Karpas-422 (cell line): ENCODE data around the gene F11R. TPM values are rescaled to one million over a fixed set of nuclear protein-coding genes. Genes with fewer than 3 reads are reported as not detected.

Source experiments
- DNase-seq: peaks from one replicate; pipeline ENCODE4 v3.0.0-alpha.2; 2015
- H2AFZ ChIP-seq: fragments of 200-600 bp; sonication (generic); 2 replicates; pipeline ENCODE4 v1.6.1; 2014; ENCODE audit warnings: antibody characterized with exemption, low read length, mixed read lengths
- H3K27ac ChIP-seq: fragments of 200-600 bp; sonication (generic); 2 replicates; pipeline ENCODE4 v1.5.1; 2014; ENCODE audit warnings: mild to moderate bottlenecking, low read length, moderate library complexity
- H3K27me3 ChIP-seq: fragments of 200-600 bp; sonication (generic); 2 replicates; pipeline ENCODE4 v1.6.1; 2014; ENCODE audit warnings: low read length, mixed read lengths
- H3K36me3 ChIP-seq: fragments of 200-600 bp; sonication (generic); 2 replicates; pipeline ENCODE4 v1.6.1; 2014; ENCODE audit warnings: low read length, mixed read lengths; ENCODE audit not compliant: insufficient read depth
- H3K4me1 ChIP-seq: fragments of 200-600 bp; sonication (generic); 2 replicates; pipeline ENCODE4 v1.6.1; 2014; ENCODE audit warnings: mild to moderate bottlenecking, low read length, mixed read lengths
- H3K4me2 ChIP-seq: fragments of 200-600 bp; sonication (generic); 2 replicates; pipeline ENCODE4 v1.6.1; 2014; ENCODE audit warnings: low read length, low read depth, mild to moderate bottlenecking; ENCODE audit not compliant: poor library complexity, severe bottlenecking
- H3K4me3 ChIP-seq: fragments of 200-600 bp; sonication (generic); 2 replicates; pipeline ENCODE4 v1.5.1; 2014; ENCODE audit warnings: mild to moderate bottlenecking, antibody characterized with exemption, low read length, mixed read lengths
- H3K79me2 ChIP-seq: fragments of 200-600 bp; sonication (generic); 2 replicates; pipeline ENCODE4 v1.6.1; 2014; ENCODE audit warnings: mild to moderate bottlenecking, low read length, mixed read lengths
- H3K9ac ChIP-seq: fragments of 200-600 bp; sonication (generic); 2 replicates; pipeline ENCODE4 v1.6.0; 2014; ENCODE audit warnings: low read length
- H3K9me2 ChIP-seq: fragments of 200-600 bp; sonication (generic), shearing (Covaris generic); replicated peaks from 2 replicates; pipeline ENCODE4 v1.6.0; 2014; ENCODE audit warnings: mild to moderate bottlenecking, low read length, moderate library complexity; ENCODE audit not compliant: insufficient read depth
- H3K9me3 ChIP-seq: fragments of 300-700, 200-600 bp; sonication (generic); 2 replicates; pipeline ENCODE4 v1.6.1; 2014; ENCODE audit warnings: low read length, mixed read lengths
- H4K20me1 ChIP-seq: fragments of 200-600 bp; sonication (generic); 2 replicates; pipeline ENCODE4 v1.6.1; 2014; ENCODE audit warnings: mild to moderate bottlenecking, antibody characterized with exemption, low read length, low read depth; ENCODE audit not compliant: insufficient read depth
- total RNA-seq: library from RNA; depleted of rRNA; stranded (reverse); fragments of >200 nt; shearing (Covaris generic); gene quantifications from 2 replicates; pipeline ENCODE4 v1.2.3, GENCODE V29; 2014; ENCODE audit warnings: low replicate concordance

The F11R gene
- total RNA-seq, 1 experiment from 2014 or later: 6.5 TPM

DNA sequence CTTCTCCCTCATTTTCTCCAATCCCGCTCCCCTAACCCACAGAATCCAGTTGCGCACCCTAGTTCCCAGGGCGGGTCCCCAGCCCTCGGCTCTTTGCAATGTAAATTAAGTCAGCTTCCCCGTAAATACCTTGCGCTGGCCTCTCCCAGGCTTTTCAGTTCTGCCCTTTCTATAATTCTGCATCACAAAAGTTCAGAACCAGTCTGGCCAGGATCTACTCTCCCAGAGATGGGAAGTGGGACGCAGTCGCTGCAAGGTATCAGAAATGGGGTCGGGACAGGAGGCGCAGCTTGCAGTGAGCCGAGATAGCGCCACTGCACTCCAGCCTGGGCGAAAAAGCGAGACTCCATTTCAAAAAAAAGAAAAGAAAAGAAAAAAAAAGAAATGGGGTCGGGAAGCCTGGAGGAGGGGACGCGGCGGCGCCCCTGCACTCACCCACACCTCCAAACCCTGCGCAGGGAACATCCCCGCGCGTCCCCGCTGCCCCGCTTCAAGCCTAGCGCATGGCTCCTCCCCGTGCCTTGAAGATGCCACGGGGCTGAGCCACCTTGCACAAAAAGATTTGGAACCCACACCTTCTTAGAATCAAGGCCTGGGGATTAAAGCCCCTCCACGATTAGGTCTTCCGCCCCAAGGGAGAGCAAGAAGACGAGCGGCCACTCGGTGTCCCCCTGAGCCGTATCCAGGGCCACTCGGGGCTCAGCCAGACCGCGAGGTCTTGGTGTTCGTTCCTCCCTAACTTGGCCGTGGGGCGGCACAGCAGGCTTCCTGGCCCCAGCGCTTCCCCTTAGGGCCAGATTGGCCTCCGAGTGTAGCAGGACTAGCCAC lies 39.2 kb downstream of the F11R start:
- Histone ChIP-seq H2AFZ (no peak overlapping the region), H3K79me2 (no peaks in the 10 kb centered on the region), H3K27me3 (no peaks in the 10 kb centered on the region), H3K9me2 (no peaks in the 10 kb centered on the region), H3K27ac (no peak overlapping the region), H3K9ac (no peak overlapping the region), H3K4me1 (no peaks in the 10 kb centered on the region), H3K4me3 (no peak overlapping the region), H3K36me3 (no peaks in the 10 kb centered on the region), H3K4me2 (no peak overlapping the region), H4K20me1 (no peaks in the 10 kb centered on the region), H3K9me3 (no peaks in the 10 kb centered on the region)
- no peak for DNase-seq

DNA sequence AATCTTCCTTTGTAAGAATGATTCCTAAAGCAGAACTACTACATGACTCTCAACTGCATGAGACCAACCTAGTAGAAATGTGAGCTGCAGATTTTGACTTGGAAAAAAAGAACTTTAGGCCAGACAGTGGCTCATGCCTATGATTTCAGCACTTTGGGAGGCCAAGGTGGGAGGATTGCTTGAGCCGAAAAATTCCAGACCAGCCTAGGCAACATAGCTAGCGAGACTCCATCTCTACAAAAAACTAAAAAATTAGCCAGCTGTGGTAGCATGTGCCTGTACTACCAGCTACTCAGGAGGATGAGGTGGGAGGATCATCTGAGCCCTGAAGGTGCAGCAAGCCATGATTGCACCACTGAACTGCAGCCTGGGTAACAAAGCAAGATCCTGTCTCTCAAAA lies 41.7 kb downstream of the F11R start:
- no peaks in the 10 kb centered on the region for H3K36me3 ChIP-seq
- no peaks in the 10 kb centered on the region for H4K20me1 ChIP-seq
- H3K4me1 ChIP-seq: no peaks in the 10 kb centered on the region
- H3K4me3 ChIP-seq: no peak overlapping the region
- DNase-seq: no peak
- no peaks in the 10 kb centered on the region for H3K27me3 ChIP-seq
- H3K9ac ChIP-seq: no peak overlapping the region
- H3K4me2 ChIP-seq: no peak overlapping the region
- no peak overlapping the region for H2AFZ ChIP-seq
- no peak overlapping the region for H3K27ac ChIP-seq
- H3K79me2 ChIP-seq: no peaks in the 10 kb centered on the region
- no peaks in the 10 kb centered on the region for H3K9me3 ChIP-seq
- H3K9me2 ChIP-seq: no peaks in the 10 kb centered on the region

GRCh38 chr1:160978510-160978927 lies 42.4 kb downstream of the F11R start:
- H3K9ac ChIP-seq: no peak overlapping the region
- DNase-seq: no peak
- H3K4me1 ChIP-seq: no peaks in the 10 kb centered on the region
- no peaks in the 10 kb centered on the region for H4K20me1 ChIP-seq
- H3K9me2 ChIP-seq: no peaks in the 10 kb centered on the region
- H3K4me2 ChIP-seq: no peak overlapping the region
- H3K9me3 ChIP-seq: no peaks in the 10 kb centered on the region
- H3K27ac ChIP-seq: no peak overlapping the region
- no peak overlapping the region for H3K4me3 ChIP-seq
- no peaks in the 10 kb centered on the region for H3K79me2 ChIP-seq
- H3K27me3 ChIP-seq: no peaks in the 10 kb centered on the region
- no peak overlapping the region for H2AFZ ChIP-seq
- no peaks in the 10 kb centered on the region for H3K36me3 ChIP-seq

DNA sequence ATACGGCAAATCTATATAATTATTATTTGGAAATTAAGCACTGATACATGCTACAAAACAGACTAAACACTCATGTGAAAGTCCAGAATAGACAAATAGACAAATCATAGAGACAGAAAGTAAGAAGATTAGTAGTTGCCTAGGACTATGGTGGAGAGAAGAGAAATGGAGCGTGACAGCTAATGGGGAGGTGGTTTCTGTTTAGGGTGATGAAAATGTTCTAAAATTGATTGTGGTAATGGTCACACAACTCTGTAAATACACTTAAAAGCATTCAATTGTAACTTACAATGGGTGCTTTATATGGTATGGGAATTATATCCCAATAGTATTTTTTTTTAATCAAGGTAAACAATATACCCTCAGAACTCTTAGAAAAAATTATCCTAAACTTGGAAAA lies 45.9 kb downstream of the F11R start:
- DNase-seq: no peak
- H2AFZ ChIP-seq: no peak overlapping the region
- H3K4me3 ChIP-seq: no peak overlapping the region
- H4K20me1 ChIP-seq: no peaks in the 10 kb centered on the region
- H3K9ac ChIP-seq: no peak overlapping the region
- H3K27me3 ChIP-seq: no peaks in the 10 kb centered on the region
- H3K9me2 ChIP-seq: no peaks in the 10 kb centered on the region
- H3K36me3 ChIP-seq: no peaks in the 10 kb centered on the region
- no peaks in the 10 kb centered on the region for H3K79me2 ChIP-seq
- H3K9me3 ChIP-seq: no peaks in the 10 kb centered on the region
- no peaks in the 10 kb centered on the region for H3K4me1 ChIP-seq
- H3K4me2 ChIP-seq: no peak overlapping the region
- no peak overlapping the region for H3K27ac ChIP-seq

- Histone ChIP-seq H3K79me2 (no peaks in the 10 kb centered on the region), H3K27me3 (no peaks in the 10 kb centered on the region), H3K36me3 (no peaks in the 10 kb centered on the region), H3K9ac (no peak overlapping the region), H3K4me2 (no peak overlapping the region), H3K9me2 (no peaks in the 10 kb centered on the region), H3K27ac (no peak overlapping the region), H3K4me3 (no peak overlapping the region), H3K9me3 (no peaks in the 10 kb centered on the region), H2AFZ (no peak overlapping the region), H3K4me1 (no peaks in the 10 kb centered on the region), H4K20me1 (no peaks in the 10 kb centered on the region)
- DNase-seq: no peak
These were observed 47.5 kb downstream of the F11R start for GRCh38 chr1:160973491-160973890.

- H3K27me3 ChIP-seq: no peaks in the 10 kb centered on the region
- H2AFZ ChIP-seq: no peak overlapping the region
- no peaks in the 10 kb centered on the region for H3K4me1 ChIP-seq
- no peaks in the 10 kb centered on the region for H4K20me1 ChIP-seq
- no peaks in the 10 kb centered on the region for H3K9me3 ChIP-seq
- no peaks in the 10 kb centered on the region for H3K36me3 ChIP-seq
- H3K9me2 ChIP-seq: no peaks in the 10 kb centered on the region
- DNase-seq: no peak
- no peak overlapping the region for H3K27ac ChIP-seq
- H3K79me2 ChIP-seq: no peaks in the 10 kb centered on the region
- H3K9ac ChIP-seq: no peak overlapping the region
- no peak overlapping the region for H3K4me3 ChIP-seq
- H3K4me2 ChIP-seq: no peak overlapping the region
These were observed 48.0 kb downstream of the F11R start for GRCh38 chr1:160972939-160973338.

- no peaks in the 10 kb centered on the region for H3K9me2 ChIP-seq
- no peak overlapping the region for H3K27ac ChIP-seq
- no peak overlapping the region for H2AFZ ChIP-seq
- H3K79me2 ChIP-seq: no peaks in the 10 kb centered on the region
- no peaks in the 10 kb centered on the region for H3K4me1 ChIP-seq
- no peaks in the 10 kb centered on the region for H3K27me3 ChIP-seq
- no peak overlapping the region for H3K4me2 ChIP-seq
- no peak overlapping the region for H3K4me3 ChIP-seq
- H3K9me3 ChIP-seq: no peaks in the 10 kb centered on the region
- H3K9ac ChIP-seq: no peak overlapping the region
- no peak for DNase-seq
- H3K36me3 ChIP-seq: no peaks in the 10 kb centered on the region
- no peaks in the 10 kb centered on the region for H4K20me1 ChIP-seq
These were observed 49.3 kb downstream of the F11R start for GRCh38 chr1:160971618-160972056.

DNA sequence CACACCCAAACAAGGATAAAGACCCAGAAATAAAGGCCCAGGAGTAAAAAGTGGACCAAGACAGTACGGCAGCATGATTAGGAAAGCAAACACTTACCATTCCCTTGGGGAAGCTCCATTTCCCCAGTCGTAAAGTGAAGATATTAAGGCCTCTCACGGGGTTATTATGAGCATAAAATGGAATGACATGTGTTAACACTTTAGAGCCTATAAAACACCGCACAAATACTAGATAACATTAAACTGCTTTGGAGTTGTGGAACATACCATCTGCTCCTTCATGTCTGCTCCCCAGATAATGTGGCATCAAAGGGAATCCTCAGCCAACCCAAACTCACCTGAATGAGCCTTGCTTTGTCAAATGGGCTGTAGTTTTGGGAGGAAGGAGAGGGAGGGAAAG lies 57.4 kb downstream of the F11R start:
- Histone ChIP-seq H3K4me3 (no peak overlapping the region), H3K79me2 (no peaks in the 10 kb centered on the region), H3K4me2 (no peak overlapping the region), H3K4me1 (no peaks in the 10 kb centered on the region), H3K9me2 (no peaks in the 10 kb centered on the region), H3K9me3 (no peaks in the 10 kb centered on the region), H3K27me3 (no peaks in the 10 kb centered on the region), H2AFZ (no peak overlapping the region), H3K36me3 (no peaks in the 10 kb centered on the region), H3K9ac (no peak overlapping the region), H4K20me1 (no peaks in the 10 kb centered on the region), H3K27ac (no peak overlapping the region)
- no peak for DNase-seq
